Smooth muscle cell (in vitro differentiated cells): ENCODE measurements around the gene NPTX2. TPM values are rescaled to one million over a fixed set of nuclear protein-coding genes. Genes with fewer than 3 reads are reported as not detected.

ENCODE experiments used
- DNase-seq: peaks from one replicate; lab custom pipeline; 2025; ENCODE audit not compliant: unreplicated experiment; lab: John Stamatoyannopoulos, UW
- H2AFZ ChIP-seq: fragments of 200-600 bp; sonication (generic); 2 replicates; pipeline ENCODE4 v1.6.0; 2016; ENCODE audit warnings: antibody characterized with exemption, low read depth, mild to moderate bottlenecking
- H3F3A ChIP-seq: fragments of 200-600 bp; sonication (generic); 2 replicates; pipeline ENCODE4 v1.6.0; 2017; ENCODE audit warnings: antibody characterized with exemption, low read depth
- H3K27ac ChIP-seq: fragments of 200-600 bp; sonication (generic); 2 replicates; pipeline ENCODE4 v1.5.1; 2016; ENCODE audit warnings: low read depth, mild to moderate bottlenecking
- H3K27me3 ChIP-seq: fragments of 200-600 bp; sonication (generic); 2 replicates; pipeline ENCODE4 v1.6.1; 2016; ENCODE audit warnings: low read depth, mild to moderate bottlenecking
- H3K36me3 ChIP-seq: fragments of 200-600 bp; sonication (generic); 2 replicates; pipeline ENCODE4 v1.5.1; 2016; ENCODE audit warnings: low read depth
- H3K4me1 ChIP-seq: fragments of 200-600 bp; sonication (generic); 2 replicates; pipeline ENCODE4 v1.5.1; 2016; ENCODE audit warnings: low read depth
- H3K4me2 ChIP-seq: fragments of 200-600 bp; sonication (generic); 2 replicates; pipeline ENCODE4 v1.6.0; 2016; ENCODE audit warnings: mild to moderate bottlenecking
- H3K4me3 ChIP-seq: fragments of 200-600 bp; sonication (generic); 2 replicates; pipeline ENCODE4 v1.5.1; 2016; ENCODE audit warnings: mild to moderate bottlenecking
- H3K79me2 ChIP-seq: fragments of 200-600 bp; sonication (generic); 2 replicates; pipeline ENCODE4 v1.6.0; 2016; ENCODE audit warnings: low read depth, mild to moderate bottlenecking
- H3K9ac ChIP-seq: fragments of 200-600 bp; sonication (generic); 2 replicates; pipeline ENCODE4 v1.6.0; 2016; ENCODE audit warnings: low read depth
- H3K9me3 ChIP-seq: fragments of 200-600 bp; sonication (generic); replicated peaks from 2 replicates; pipeline ENCODE4 v1.5.1; 2016; ENCODE audit warnings: low read depth
- H4K20me1 ChIP-seq: fragments of 200-600 bp; sonication (generic); 2 replicates; pipeline ENCODE4 v1.6.0; 2016; ENCODE audit warnings: low read depth
- CTCF ChIP-seq: fragments of 200-600 bp; sonication (generic); IDR thresholded peaks from 2 replicates; pipeline ENCODE4 v1.5.1; 2017; ENCODE audit warnings: borderline replicate concordance, mild to moderate bottlenecking, antibody characterized with exemption; ENCODE audit not compliant: insufficient read depth, poor library complexity, severe bottlenecking
- WGBS: methylation state at CpG from one replicate; pipeline ENCODE4 v1.1.7; 2016; ENCODE audit warnings: low lambda C conversion rate; 5-methylcytosine and 5-hydroxymethylcytosine counted together
- polyA plus RNA-seq: library from polyadenylated mRNA; unstranded; fragments of >200 nt; fragmentation: Nextera tagmentation; extraction: Ambion mirVana; gene quantifications from 2 replicates; pipeline ENCODE4 v1.2.1, GENCODE V29; 2016
- total RNA-seq: library from RNA; depleted of rRNA; stranded (reverse); fragments of >200 nt; gene quantifications from 2 replicates; pipeline ENCODE4 v1.2.3, GENCODE V29; 2014

Gene NPTX2
- total and polyA plus RNA-seq, 2 experiments from 2014 or later, result 13.8 to 28.6 TPM

GRCh38 chr7:98646465-98646864, 29.4 kb downstream of the NPTX2 start:
- Histone ChIP-seq H2AFZ (no peak overlapping the region), H3K4me3 (no peak overlapping the region), H3K27me3 (no peaks in the 10 kb centered on the region), H3K27ac (no peak overlapping the region), H3K36me3 (no peaks in the 10 kb centered on the region), H3K9ac (no peak overlapping the region), H3F3A (no peaks in the 10 kb centered on the region), H4K20me1 (no peaks in the 10 kb centered on the region), H3K4me1 (no peaks in the 10 kb centered on the region), H3K4me2 (no peak overlapping the region), H3K79me2 (no peaks in the 10 kb centered on the region), H3K9me3 (no peaks in the 10 kb centered on the region)
- no peak for DNase-seq
- no peak for TF ChIP-seq CTCF
- WGBS, result 95% methylated on average over 2 of the region's 2 CpGs

- no peak for TF ChIP-seq CTCF
- H3K79me2 ChIP-seq, result no peaks in the 10 kb centered on the region
- WGBS, result 85% methylated on average over 4 of the region's 4 CpGs
- DNase-seq, result no peak
- no peaks in the 10 kb centered on the region for H4K20me1 ChIP-seq
- H3F3A ChIP-seq, result no peaks in the 10 kb centered on the region
- H3K4me3 ChIP-seq, result no peak overlapping the region
- no peak overlapping the region for H3K9ac ChIP-seq
- H3K9me3 ChIP-seq, result no peaks in the 10 kb centered on the region
- H3K36me3 ChIP-seq, result no peaks in the 10 kb centered on the region
- H3K4me2 ChIP-seq, result no peak overlapping the region
- no peak overlapping the region for H2AFZ ChIP-seq
- H3K27ac ChIP-seq, result no peak overlapping the region
- no peaks in the 10 kb centered on the region for H3K4me1 ChIP-seq
- H3K27me3 ChIP-seq, result no peaks in the 10 kb centered on the region
Observed at GRCh38 chr7:98647326-98647725, 30.2 kb downstream of the NPTX2 start.

GRCh38 chr7:98651760-98652159, 34.7 kb downstream of the NPTX2 start:
- no peaks in the 10 kb centered on the region for H3K9me3 ChIP-seq
- no peak for TF ChIP-seq CTCF
- 84% methylated on average over 6 of the region's 6 CpGs for WGBS
- no peak for DNase-seq
- no peak overlapping the region for H3K27ac ChIP-seq
- no peak overlapping the region for H3K9ac ChIP-seq
- no peak overlapping the region for H3K4me2 ChIP-seq
- no peaks in the 10 kb centered on the region for H3K36me3 ChIP-seq
- no peaks in the 10 kb centered on the region for H3F3A ChIP-seq
- no peaks in the 10 kb centered on the region for H3K79me2 ChIP-seq
- H3K4me1 ChIP-seq, result no peaks in the 10 kb centered on the region
- no peak overlapping the region for H3K4me3 ChIP-seq
- H4K20me1 ChIP-seq, result no peaks in the 10 kb centered on the region
- no peaks in the 10 kb centered on the region for H3K27me3 ChIP-seq
- no peak overlapping the region for H2AFZ ChIP-seq

GRCh38 chr7:98653601-98654310, 36.7 kb downstream of the NPTX2 start:
- Histone ChIP-seq H2AFZ (no peak overlapping the region), H3F3A (no peaks in the 10 kb centered on the region), H3K27ac (no peak overlapping the region), H4K20me1 (no peaks in the 10 kb centered on the region), H3K4me3 (no peak overlapping the region), H3K4me1 (no peaks in the 10 kb centered on the region), H3K9ac (no peak overlapping the region), H3K4me2 (no peak overlapping the region), H3K79me2 (no peaks in the 10 kb centered on the region), H3K9me3 (no peaks in the 10 kb centered on the region), H3K36me3 (no peaks in the 10 kb centered on the region), H3K27me3 (no peaks in the 10 kb centered on the region)
- DNase-seq, result no peak
- no peak for TF ChIP-seq CTCF
- WGBS, result 87% methylated on average over 6 of the region's 6 CpGs
